ENCODE results near the gene BCL7B. TPM values are rescaled to one million over a fixed set of nuclear protein-coding genes. Genes with fewer than 3 reads are reported as not detected.
"Not testable (repeated sequence)": the region's sequence is repeated elsewhere in the genome, so short reads cannot be mapped to it uniquely, and the experiment has no call there.

Gene BCL7B
- polyA plus RNA-seq, 4 donors = 30.9 to 45.2 (median 37.6) TPM

- no peak for DNase-seq (ENCODE audit: low read depth in 4 of 4, low spot score in 3 of 4)
Measured at GRCh38 chr7:73504920-73505319, 52.6 kb downstream of the BCL7B start.

- DNase-seq (ENCODE audit: low read depth in 4 of 4, low spot score in 3 of 4) = no peak
Measured at GRCh38 chr7:73504017-73504416, 53.5 kb downstream of the BCL7B start.

GRCh38 chr7:73503229-73503628, 54.3 kb downstream of the BCL7B start:
- no peak for DNase-seq (ENCODE audit: low read depth in 4 of 4, low spot score in 3 of 4)

GRCh38 chr7:73496626-73497025, 60.9 kb downstream of the BCL7B start:
- no peak for DNase-seq (ENCODE audit: low read depth in 4 of 4, low spot score in 3 of 4)

GRCh38 chr7:73495507-73495906, 62.0 kb downstream of the BCL7B start:
- DNase-seq (ENCODE audit: low read depth in 4 of 4, low spot score in 3 of 4) = not testable (repeated sequence)

GRCh38 chr7:73489976-73490375, 67.5 kb downstream of the BCL7B start:
- DNase-seq (ENCODE audit: low read depth in 4 of 4, low spot score in 3 of 4) = no peak

- no peak for DNase-seq (ENCODE audit: low read depth in 4 of 4, low spot score in 3 of 4)
Measured at GRCh38 chr7:73487486-73487885, 70.0 kb downstream of the BCL7B start.

Other genes with a start within 250 kb of the BCL7B start
- 10 to 100 TPM in 3 of 4 donors, 1 to 10 TPM in 1; 8.9 to 23.7 (median 14.8) TPM for gene NSUN5, start 248.9 kb downstream of the BCL7B start, polyA plus RNA-seq (ENCODE audit: insufficient read length in 4 of 4)
- under 1 TPM in 2 of 4 donors, not detected in 2; 0.31 to 0.55 TPM for gene TRIM50, start 229.6 kb downstream of the BCL7B start, polyA plus RNA-seq (ENCODE audit: insufficient read length in 4 of 4)
- gene FKBP6, start 229.5 kb downstream of the BCL7B start, polyA plus RNA-seq (ENCODE audit: insufficient read length in 4 of 4) = under 1 TPM; 0.16 to 0.61 (median 0.28) TPM
- gene FZD9, start 123.9 kb downstream of the BCL7B start, polyA plus RNA-seq (ENCODE audit: insufficient read length in 4 of 4) = under 1 TPM; 0.35 to 0.60 (median 0.43) TPM
- gene BAZ1B, start 35.4 kb downstream of the BCL7B start, polyA plus RNA-seq (ENCODE audit: insufficient read length in 4 of 4) = 10 to 100 TPM; 66.7 to 80.1 (median 72.3) TPM
- gene TBL2, start 20.9 kb upstream of the BCL7B start, polyA plus RNA-seq (ENCODE audit: insufficient read length in 4 of 4) = 10 to 100 TPM; 37.0 to 46.1 (median 42.2) TPM
- gene MLXIPL, start 66.8 kb upstream of the BCL7B start, polyA plus RNA-seq (ENCODE audit: insufficient read length in 4 of 4) = 1 to 10 TPM; 1.5 to 9.5 (median 3.4) TPM
- gene VPS37D, start 110.1 kb upstream of the BCL7B start, polyA plus RNA-seq (ENCODE audit: insufficient read length in 4 of 4) = 10 to 100 TPM in 2 of 4 donors, 1 to 10 TPM in 2; 7.0 to 18.1 (median 10.6) TPM
- 10 to 100 TPM in 3 of 4 donors, 1 to 10 TPM in 1; 8.3 to 12.0 (median 11.1) TPM for gene DNAJC30, start 125.8 kb upstream of the BCL7B start, polyA plus RNA-seq (ENCODE audit: insufficient read length in 4 of 4)
- gene BUD23, start 125.9 kb upstream of the BCL7B start, polyA plus RNA-seq (ENCODE audit: insufficient read length in 4 of 4) = 10 to 100 TPM; 65.4 to 98.8 (median 80.8) TPM
- gene STX1A, start 162.0 kb upstream of the BCL7B start, polyA plus RNA-seq (ENCODE audit: insufficient read length in 4 of 4) = 10 to 100 TPM in 1 of 4 donors, 1 to 10 TPM in 3; 7.1 to 16.1 (median 7.6) TPM
- 10 to 100 TPM in 3 of 4 donors, 1 to 10 TPM in 1; 9.0 to 35.1 (median 24.6) TPM for gene ABHD11, start 181.1 kb upstream of the BCL7B start, polyA plus RNA-seq (ENCODE audit: insufficient read length in 4 of 4)
- 10 to 100 TPM in 3 of 4 donors, 1 to 10 TPM in 1; 1.8 to 62.9 (median 28.5) TPM for gene CLDN3, start 212.6 kb upstream of the BCL7B start, polyA plus RNA-seq (ENCODE audit: insufficient read length in 4 of 4)